SK-N-SH (cell line): ENCODE measurements around the gene PIGB. TPM values are rescaled to one million over a fixed set of nuclear protein-coding genes. Genes with fewer than 3 reads are reported as not detected.

Source experiments
- CTCF ChIA-PET: fragments of 300-600, 350-600 bp; formaldehyde crosslinking; extraction: SDS; loops from one replicate; lab custom pipeline; 2021; lab: Yijun Ruan, JAX
- POLR2A ChIA-PET: fragments of 350-600 bp; sonication (Branson Sonifier 250); formaldehyde crosslinking; extraction: SDS; loops from one replicate; lab custom pipeline; 2020; ENCODE audit warnings: antibody characterized with exemption, inconsistent platforms; lab: Yijun Ruan, JAX
- DNase-seq: peaks from one replicate; pipeline ENCODE4 v3.0.0; 2012
- H2AFZ ChIP-seq: fragments of 200-600 bp; sonication (generic); 2 replicates; pipeline ENCODE4 v1.8.1; 2016; ENCODE audit warnings: antibody characterized with exemption, mild to moderate bottlenecking, low read depth
- H3F3A ChIP-seq: fragments of 200-600 bp; sonication (generic); replicated peaks from 2 replicates; pipeline ENCODE3; 2016; ENCODE audit warnings: antibody characterized with exemption, mild to moderate bottlenecking; ENCODE audit not compliant: insufficient read depth
- H3K27ac ChIP-seq, 2 experiments: fragments of 200-500 bp in 1 of 2; fragments of 200-600 bp in 1 of 2; sonication (Bioruptor generic) in 1 of 2; sonication (generic), shearing (Covaris generic) in 1 of 2; 2 replicates each; pipeline versions ENCODE4 v1.5.1 to v1.6.1; 2014 to 2016; ENCODE audit warnings: low read depth in 2 of 2, inconsistent platforms in 1 of 2, low read length in 1 of 2, mild to moderate bottlenecking in 1 of 2, mixed read lengths in 1 of 2
- H3K27me3 ChIP-seq: fragments of 200-600 bp; sonication (generic), shearing (Covaris generic); 2 replicates; pipeline ENCODE4 v1.6.1; 2016; ENCODE audit warnings: mixed run types; ENCODE audit not compliant: insufficient read depth
- H3K36me3 ChIP-seq, 2 experiments: fragments of 200-500 bp in 1 of 2; fragments of 200-600 bp in 1 of 2; sonication (Bioruptor generic) in 1 of 2; sonication (generic) in 1 of 2; replicated peaks in 1 of 2; 2 replicates each; pipeline versions ENCODE3 to v1.5.1; 2014 to 2016; ENCODE audit warnings: low read length in 1 of 2, mild to moderate bottlenecking in 1 of 2; ENCODE audit not compliant: insufficient read depth in 2 of 2, control insufficient read depth in 1 of 2
- H3K4me1 ChIP-seq, 2 experiments: fragments of 200-500 bp in 1 of 2; fragments of 200-600 bp in 1 of 2; sonication (Bioruptor generic) in 1 of 2; sonication (generic), shearing (Covaris generic) in 1 of 2; 2 replicates each; pipeline versions ENCODE4 v1.5.1 to v1.6.1; 2014 to 2016; ENCODE audit warnings: low read depth in 1 of 2, low read length in 1 of 2, mixed run types in 1 of 2; ENCODE audit not compliant: insufficient read depth in 2 of 2, control insufficient read depth in 1 of 2
- H3K4me2 ChIP-seq: fragments of 200-600 bp; sonication (generic), shearing (Covaris generic); 2 replicates; pipeline ENCODE4 v1.6.1; 2017; ENCODE audit warnings: mixed run types
- H3K4me3 ChIP-seq, 2 experiments: fragments of 200-500 bp in 1 of 2; fragments of 200-600 bp in 1 of 2; sonication (Bioruptor generic) in 1 of 2; sonication (generic), shearing (Covaris generic) in 1 of 2; 2 replicates each; pipeline versions ENCODE4 v1.5.1 to v1.8.1; 2014 to 2016; ENCODE audit warnings: low read depth in 2 of 2, inconsistent platforms in 1 of 2, low read length in 1 of 2, mild to moderate bottlenecking in 1 of 2, mixed read lengths in 1 of 2, moderate library complexity in 1 of 2
- H3K79me2 ChIP-seq: fragments of 200-600 bp; sonication (generic); 2 replicates; pipeline ENCODE4 v1.8.1; 2017; ENCODE audit warnings: mild to moderate bottlenecking; ENCODE audit not compliant: insufficient read depth
- H3K9ac ChIP-seq: fragments of 200-600 bp; sonication (generic); 2 replicates; pipeline ENCODE4 v1.6.1; 2017; ENCODE audit warnings: mixed run types
- H3K9me2 ChIP-seq: fragments of 200-600 bp; sonication (generic); 2 replicates; pipeline ENCODE4 v1.6.1; 2017; ENCODE audit warnings: mixed run types
- H3K9me3 ChIP-seq: fragments of 200-600 bp; sonication (generic); 2 replicates; pipeline ENCODE4 v1.6.1; 2017; ENCODE audit warnings: mixed run types, mild to moderate bottlenecking, moderate library complexity
- H4K20me1 ChIP-seq: fragments of 200-600 bp; sonication (generic); 2 replicates; pipeline ENCODE4 v1.6.1; 2017; ENCODE audit warnings: mild to moderate bottlenecking, mixed run types; ENCODE audit not compliant: insufficient read depth
- EP300 ChIP-seq, 2 experiments: IDR thresholded peaks; 2 replicates each; pipeline versions ENCODE4 v1.4.0 to v1.6.1; 2012; ENCODE audit warnings: borderline replicate concordance in 1 of 2, low read depth in 1 of 2, low read length in 1 of 2
- FOXJ3 ChIP-seq: sonication (generic); formaldehyde crosslinking; IDR thresholded peaks from 2 replicates; pipeline ENCODE4 v1.5.1; 2020; ENCODE audit warnings: mild to moderate bottlenecking, missing genetic modification reagents
- JUND ChIP-seq: IDR thresholded peaks from 2 replicates; pipeline ENCODE4 v1.4.0; 2012
- MXI1 ChIP-seq: IDR thresholded peaks from 2 replicates; pipeline ENCODE4 v1.6.1; 2012; ENCODE audit warnings: mild to moderate bottlenecking, low read depth, low read length, improper control_type of control experiment
- RCOR1 ChIP-seq: fragments of 150-350 bp; IDR thresholded peaks from 2 replicates; pipeline ENCODE4 v1.6.1; 2017; ENCODE audit warnings: antibody characterized with exemption, low read length
- SIN3A ChIP-seq: IDR thresholded peaks from 2 replicates; pipeline ENCODE4 v1.6.1; 2012; ENCODE audit warnings: low read depth, mild to moderate bottlenecking, low read length, moderate library complexity, borderline replicate concordance
- SMC3 ChIP-seq: IDR thresholded peaks from 2 replicates; pipeline ENCODE4 v1.6.1; 2012; ENCODE audit warnings: low read depth, low read length, improper control_type of control experiment
- TCF12 ChIP-seq: IDR thresholded peaks from 2 replicates; pipeline ENCODE4 v1.4.0; 2012
- WGBS: methylation state at CpG from one replicate; pipeline ENCODE4 v1.1.6; 2017; ENCODE audit warnings: low lambda C conversion rate; 5-methylcytosine and 5-hydroxymethylcytosine counted together
- polyA plus RNA-seq, 3 experiments: library from polyadenylated mRNA; depleted of rRNA; stranded (reverse); fragments of >200 nt; gene quantifications; 2 replicates each; pipeline ENCODE4 v1.2.3, GENCODE V29; 2012
- TF ChIP-seq, protein P1 (sequence below): fragments of 150-350 bp; IDR thresholded peaks from 2 replicates; pipeline ENCODE4 v1.6.1; 2016; ENCODE audit warnings: mild to moderate bottlenecking, low read depth, low read length
- TF ChIP-seq, protein P2 (sequence below): IDR thresholded peaks from 2 replicates; pipeline ENCODE4 v1.6.1; 2012; ENCODE audit warnings: mild to moderate bottlenecking, low read depth, low read length, moderate library complexity
- TF ChIP-seq, protein P3 (sequence below): fragments of 200-600 bp; sonication (generic); IDR thresholded peaks from 2 replicates; pipeline ENCODE4 v1.6.1; 2017; ENCODE audit warnings: antibody characterized with exemption, mild to moderate bottlenecking, moderate library complexity

Gene PIGB
- polyA plus RNA-seq, 1 of the 3 experiments (the other 2 are of a cell fraction): 6.6 TPM

DNA sequence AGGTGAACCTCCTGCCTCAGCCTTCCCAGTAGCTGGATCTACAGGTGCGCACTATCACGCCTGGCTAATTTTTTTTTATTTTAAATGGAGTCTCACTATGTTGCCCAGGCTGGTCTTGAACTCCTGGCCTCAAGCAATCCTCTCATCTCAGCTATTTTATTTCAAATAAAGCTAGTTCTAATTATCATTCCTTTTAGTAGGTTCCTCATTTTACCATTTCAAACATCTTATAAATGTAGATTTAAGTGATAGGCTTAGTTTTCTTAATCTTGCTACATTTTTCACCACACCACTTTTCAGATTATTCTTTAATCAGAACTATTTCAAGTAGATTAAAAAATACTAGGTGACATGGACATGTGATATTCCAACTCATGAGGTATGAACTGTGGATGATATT is 30.3 kb downstream of the PIGB start:
- Histone ChIP-seq H4K20me1 (no peaks in the 10 kb centered on the region), H3K9me3 (no peaks in the 10 kb centered on the region), H3K36me3 (peaks cover 0 to 21% of the 10 kb centered on the region in 2 experiments), H3K4me2 (no peak overlapping the region), H3K27ac (no peak overlapping the region), H3K4me3 (no peak overlapping the region), H3K79me2 (no peaks in the 10 kb centered on the region), H3K27me3 (no peaks in the 10 kb centered on the region), H2AFZ (no peak overlapping the region), H3F3A (peaks cover 4% of the 10 kb centered on the region), H3K9me2 (no peaks in the 10 kb centered on the region), H3K9ac (no peak overlapping the region), H3K4me1 (peaks cover under 1 to 1% of the 10 kb centered on the region in 2 experiments; a peak in 3 of 4 replicates)
- TF ChIP-seq, protein P1, sequence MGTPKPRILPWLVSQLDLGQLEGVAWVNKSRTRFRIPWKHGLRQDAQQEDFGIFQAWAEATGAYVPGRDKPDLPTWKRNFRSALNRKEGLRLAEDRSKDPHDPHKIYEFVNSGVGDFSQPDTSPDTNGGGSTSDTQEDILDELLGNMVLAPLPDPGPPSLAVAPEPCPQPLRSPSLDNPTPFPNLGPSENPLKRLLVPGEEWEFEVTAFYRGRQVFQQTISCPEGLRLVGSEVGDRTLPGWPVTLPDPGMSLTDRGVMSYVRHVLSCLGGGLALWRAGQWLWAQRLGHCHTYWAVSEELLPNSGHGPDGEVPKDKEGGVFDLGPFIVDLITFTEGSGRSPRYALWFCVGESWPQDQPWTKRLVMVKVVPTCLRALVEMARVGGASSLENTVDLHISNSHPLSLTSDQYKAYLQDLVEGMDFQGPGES: no peak
- TF ChIP-seq RCOR1 (no peak), SMC3 (no peak), TCF12 (no peak), EP300 (IDR thresholded peaks at IDR 0.05; ENCODE audit: borderline replicate concordance in 1 of 2, low read depth in 1 of 2, low read length in 1 of 2) (no peak), SIN3A (no peak), MXI1 (no peak), FOXJ3 (no peak), JUND (no peak)
- TF ChIP-seq, protein P2, sequence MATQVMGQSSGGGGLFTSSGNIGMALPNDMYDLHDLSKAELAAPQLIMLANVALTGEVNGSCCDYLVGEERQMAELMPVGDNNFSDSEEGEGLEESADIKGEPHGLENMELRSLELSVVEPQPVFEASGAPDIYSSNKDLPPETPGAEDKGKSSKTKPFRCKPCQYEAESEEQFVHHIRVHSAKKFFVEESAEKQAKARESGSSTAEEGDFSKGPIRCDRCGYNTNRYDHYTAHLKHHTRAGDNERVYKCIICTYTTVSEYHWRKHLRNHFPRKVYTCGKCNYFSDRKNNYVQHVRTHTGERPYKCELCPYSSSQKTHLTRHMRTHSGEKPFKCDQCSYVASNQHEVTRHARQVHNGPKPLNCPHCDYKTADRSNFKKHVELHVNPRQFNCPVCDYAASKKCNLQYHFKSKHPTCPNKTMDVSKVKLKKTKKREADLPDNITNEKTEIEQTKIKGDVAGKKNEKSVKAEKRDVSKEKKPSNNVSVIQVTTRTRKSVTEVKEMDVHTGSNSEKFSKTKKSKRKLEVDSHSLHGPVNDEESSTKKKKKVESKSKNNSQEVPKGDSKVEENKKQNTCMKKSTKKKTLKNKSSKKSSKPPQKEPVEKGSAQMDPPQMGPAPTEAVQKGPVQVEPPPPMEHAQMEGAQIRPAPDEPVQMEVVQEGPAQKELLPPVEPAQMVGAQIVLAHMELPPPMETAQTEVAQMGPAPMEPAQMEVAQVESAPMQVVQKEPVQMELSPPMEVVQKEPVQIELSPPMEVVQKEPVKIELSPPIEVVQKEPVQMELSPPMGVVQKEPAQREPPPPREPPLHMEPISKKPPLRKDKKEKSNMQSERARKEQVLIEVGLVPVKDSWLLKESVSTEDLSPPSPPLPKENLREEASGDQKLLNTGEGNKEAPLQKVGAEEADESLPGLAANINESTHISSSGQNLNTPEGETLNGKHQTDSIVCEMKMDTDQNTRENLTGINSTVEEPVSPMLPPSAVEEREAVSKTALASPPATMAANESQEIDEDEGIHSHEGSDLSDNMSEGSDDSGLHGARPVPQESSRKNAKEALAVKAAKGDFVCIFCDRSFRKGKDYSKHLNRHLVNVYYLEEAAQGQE: no peak
- TF ChIP-seq, protein P3, sequence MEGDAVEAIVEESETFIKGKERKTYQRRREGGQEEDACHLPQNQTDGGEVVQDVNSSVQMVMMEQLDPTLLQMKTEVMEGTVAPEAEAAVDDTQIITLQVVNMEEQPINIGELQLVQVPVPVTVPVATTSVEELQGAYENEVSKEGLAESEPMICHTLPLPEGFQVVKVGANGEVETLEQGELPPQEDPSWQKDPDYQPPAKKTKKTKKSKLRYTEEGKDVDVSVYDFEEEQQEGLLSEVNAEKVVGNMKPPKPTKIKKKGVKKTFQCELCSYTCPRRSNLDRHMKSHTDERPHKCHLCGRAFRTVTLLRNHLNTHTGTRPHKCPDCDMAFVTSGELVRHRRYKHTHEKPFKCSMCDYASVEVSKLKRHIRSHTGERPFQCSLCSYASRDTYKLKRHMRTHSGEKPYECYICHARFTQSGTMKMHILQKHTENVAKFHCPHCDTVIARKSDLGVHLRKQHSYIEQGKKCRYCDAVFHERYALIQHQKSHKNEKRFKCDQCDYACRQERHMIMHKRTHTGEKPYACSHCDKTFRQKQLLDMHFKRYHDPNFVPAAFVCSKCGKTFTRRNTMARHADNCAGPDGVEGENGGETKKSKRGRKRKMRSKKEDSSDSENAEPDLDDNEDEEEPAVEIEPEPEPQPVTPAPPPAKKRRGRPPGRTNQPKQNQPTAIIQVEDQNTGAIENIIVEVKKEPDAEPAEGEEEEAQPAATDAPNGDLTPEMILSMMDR: no peak
- WGBS: 100% methylated on average over 2 of the region's 2 CpGs
- ChIA-PET POLR2A (no interaction called here), CTCF (interaction anchor here (0.7 kb wide), 1 partner anchor 59 kb away, joined by 3 read pairs; the partner anchor contains the start of genes CCPG1 and PIERCE2)
- no peak for DNase-seq
